K562 (cell line): Measurements from ENCODE around the gene ADI1. TPM values are rescaled to one million over a fixed set of nuclear protein-coding genes. Genes with fewer than 3 reads are reported as not detected.

Source experiments
- ATAC-seq: fragments of 200-7000 bp; cut with Tn5 transposase; 3 replicates; pipeline ENCODE4 v1.9.1; 2020; ENCODE audit warnings: moderate library complexity
- BruUV-seq: library from RNA; stranded (reverse); fragments of 400-500 nt; replicated peaks from 2 replicates; lab custom pipeline; 2021; lab: Mats Ljungman, UMichigan
- CTCF ChIA-PET: fragments of 300-600 bp; formaldehyde crosslinking; extraction: SDS; loops from one replicate; lab custom pipeline; 2021; ENCODE audit warnings: low intra/inter-chr PET ratio; lab: Yijun Ruan, JAX
- POLR2A ChIA-PET: fragments of 300-600, 350-650 bp; sonication (Branson Sonifier 250); formaldehyde crosslinking; extraction: SDS; loops from one replicate; lab custom pipeline; 2021; ENCODE audit warnings: antibody characterized with exemption, inconsistent platforms; lab: Yijun Ruan, JAX
- DNase-seq, 4 experiments: peaks; one replicate each; pipeline versions ENCODE4 v3.0.0 to v3.0.0-alpha.2; 2011 to 2018; ENCODE audit warnings: low spot score in 3 of 4, mixed read lengths in 3 of 4; ENCODE audit errors: extremely low read depth in 1 of 4
- FAIRE-seq: peaks from 2 replicates; lab custom pipeline; 2011; peaks lifted over from hg19 to GRCh38; lab: Jason Lieb, UNC
- H2AFZ ChIP-seq: 2 replicates; pipeline ENCODE4 v1.6.0; 2011; ENCODE audit warnings: low read depth, low read length, control low read depth, inconsistent platforms
- H3K27ac ChIP-seq: fragments of 200-600 bp; 3 replicates; pipeline ENCODE4 v1.8.0; 2011; ENCODE audit warnings: low read depth, mild to moderate bottlenecking, control low read depth, inconsistent platforms, low read length, moderate library complexity, mixed read lengths; ENCODE audit errors: extremely low read depth
- H3K27me3 ChIP-seq, 2 experiments: fragments of 300-600 bp in 1 of 2; 2 replicates in 1 of 2; 3 replicates in 1 of 2; pipeline versions ENCODE4 v1.6.0 to v1.8.0; 2011; ENCODE audit warnings: inconsistent platforms in 2 of 2, low read length in 2 of 2, mild to moderate bottlenecking in 1 of 2, mixed read lengths in 1 of 2, moderate library complexity in 1 of 2; ENCODE audit not compliant: control insufficient read depth in 2 of 2, insufficient read depth in 2 of 2
- H3K36me3 ChIP-seq: fragments of 300-600 bp; 3 replicates; pipeline ENCODE4 v1.8.0; 2011; ENCODE audit warnings: mild to moderate bottlenecking, low read length, inconsistent platforms; ENCODE audit not compliant: control insufficient read depth, insufficient read depth
- H3K4me1 ChIP-seq, 2 experiments: fragments of 200-600 bp in 1 of 2; replicated peaks in 1 of 2; 2 replicates in 1 of 2; 3 replicates in 1 of 2; pipeline versions ENCODE4 v1.5.1 to v1.8.0; 2011; ENCODE audit warnings: inconsistent platforms in 2 of 2, low read length in 2 of 2, mild to moderate bottlenecking in 1 of 2, mixed read lengths in 1 of 2, moderate library complexity in 1 of 2; ENCODE audit not compliant: control insufficient read depth in 2 of 2, insufficient read depth in 2 of 2
- H3K4me2 ChIP-seq: 2 replicates; pipeline ENCODE4 v1.6.1; 2011; ENCODE audit warnings: low read length, control low read depth, inconsistent platforms, mixed read lengths; ENCODE audit not compliant: insufficient read depth
- H3K4me3 ChIP-seq: fragments of 200-600 bp; sonication (generic), shearing (Covaris generic); 2 replicates; pipeline ENCODE4 v1.5.1; 2016; ENCODE audit warnings: control low read depth, inconsistent platforms
- H3K79me2 ChIP-seq: fragments of 200-600 bp; 3 replicates; pipeline ENCODE4 v1.8.0; 2011; ENCODE audit warnings: low read length, inconsistent platforms; ENCODE audit not compliant: control insufficient read depth, insufficient read depth
- H3K9ac ChIP-seq, 2 experiments: 2 replicates each; pipeline versions ENCODE4 v1.6.0 to v1.6.1; 2011; ENCODE audit warnings: low read depth in 2 of 2, low read length in 2 of 2, control low read depth in 1 of 2, inconsistent platforms in 1 of 2, mild to moderate bottlenecking in 1 of 2, mixed read lengths in 1 of 2; ENCODE audit not compliant: insufficient read depth in 1 of 2
- H3K9me1 ChIP-seq: one replicate; pipeline ENCODE4 v1.6.0; 2011; ENCODE audit warnings: inconsistent platforms, mild to moderate bottlenecking, low read length, moderate library complexity; ENCODE audit not compliant: control insufficient read depth, insufficient read depth
- H3K9me3 ChIP-seq: replicated peaks from 2 replicates; pipeline ENCODE4 v1.5.1; 2011; ENCODE audit warnings: low read depth, low read length, inconsistent platforms; ENCODE audit not compliant: control insufficient read depth, insufficient read depth
- H4K20me1 ChIP-seq: replicated peaks from 2 replicates; pipeline ENCODE4 v1.6.1; 2011; ENCODE audit warnings: low read length, inconsistent platforms, mixed read lengths; ENCODE audit not compliant: control insufficient read depth, insufficient read depth
- ARID3A ChIP-seq: IDR thresholded peaks from 2 replicates; pipeline ENCODE4 v1.6.1; 2012; ENCODE audit warnings: low read depth, low read length, improper control_type of control experiment, borderline replicate concordance
- EGR1 ChIP-seq: fragments of 450-650 bp; conservative IDR thresholded peaks from 2 replicates; pipeline ENCODE4 v1.6.1; 2017; ENCODE audit warnings: mild to moderate bottlenecking
- FIP1L1 ChIP-seq: fragments of 200-400 bp; formaldehyde crosslinking; IDR thresholded peaks from 2 replicates; pipeline ENCODE4 v1.6.1; 2018; ENCODE audit warnings: mild to moderate bottlenecking, low read depth, low read length; ENCODE audit not compliant: poor library complexity, severe bottlenecking
- KAT2B ChIP-seq: IDR thresholded peaks from one replicate; pipeline ENCODE4 v1.6.1; 2012; ENCODE audit warnings: low read depth, mild to moderate bottlenecking, control low read depth, inconsistent platforms, low read length, moderate library complexity
- KHSRP ChIP-seq: fragments of 450-650 bp; IDR thresholded peaks from 2 replicates; pipeline ENCODE4 v1.6.1; 2017
- MXI1 ChIP-seq: IDR thresholded peaks from 2 replicates; pipeline ENCODE4 v1.6.1; 2011; ENCODE audit warnings: low read depth, mild to moderate bottlenecking, improper control_type of control experiment, low read length
- NFIC ChIP-seq: fragments of 450-650 bp; IDR thresholded peaks from 2 replicates; pipeline ENCODE4 v1.6.1; 2017; ENCODE audit warnings: mild to moderate bottlenecking, inconsistent platforms
- PML ChIP-seq: IDR thresholded peaks from 2 replicates; pipeline ENCODE4 v1.6.1; 2012; ENCODE audit warnings: low read length, inconsistent platforms
- TAF7 ChIP-seq: fragments of 450-650 bp; IDR thresholded peaks from 2 replicates; pipeline ENCODE4 v1.6.1; 2016; ENCODE audit warnings: missing genetic modification characterization, missing compliant biosample characterization
- TBP ChIP-seq: optimal IDR thresholded peaks from 2 replicates; pipeline ENCODE3; 2011; ENCODE audit warnings: low read depth, low read length, improper control_type of control experiment
- VEZF1 ChIP-seq: fragments of 200-800 bp; sonication (Bioruptor generic); IDR thresholded peaks from 2 replicates; pipeline ENCODE4 v1.6.1; 2017; ENCODE audit warnings: missing genetic modification characterization, missing compliant biosample characterization
- ZNF445 ChIP-seq: fragments of 250-450 bp; sonication (Bioruptor Pico); IDR thresholded peaks from 2 replicates; pipeline ENCODE4 v1.4.0; 2020; ENCODE audit warnings: low read depth, mild to moderate bottlenecking, moderate library complexity
- WGBS: fragments of 100-300 bp; shearing (Covaris generic); methylation state at CpG from one replicate; pipeline ENCODE4 v1.1.6; 2016; ENCODE audit warnings: low coverage, mixed read lengths; ENCODE audit not compliant: insufficient coverage; ENCODE audit errors: missing lambda C conversion rate; 5-methylcytosine and 5-hydroxymethylcytosine counted together
- in situ Hi-C: fragments of 300-500 bp; cut with MboI; formaldehyde crosslinking; loops from 4 replicates; pipeline ENCODE4 v1.15.0; 2018; ENCODE audit warnings: inconsistent platforms, mixed read lengths
- intact Hi-C: fragments of 100-400 bp; cut with micrococcal nuclease; formaldehyde crosslinking; loops from 2 replicates; pipeline ENCODE4 v1.14.2; 2022
- polyA plus RNA-seq, 8 experiments: library from polyadenylated mRNA; depleted of rRNA in 4 of 8; stranded (reverse) in 5 of 8; unstranded in 3 of 8; fragments of >200 nt; fragmentation: Nextera tagmentation in 2 of 8; fragmentation: Illumina TruSeq in 1 of 8; extraction: Ambion mirVana in 2 of 8; extraction: Trizol in 1 of 8; gene quantifications; 2 replicates each; pipeline versions ENCODE4 v1.2.1 to v1.2.3, GENCODE V29; 2011 to 2014; ENCODE audit warnings: inconsistent platforms in 1 of 8, missing spikeins in 1 of 8
- total RNA-seq, 7 experiments: library from RNA; depleted of rRNA in 6 of 7; stranded (reverse); fragments of >200 nt in 6 of 7; fragmentation: Illumina TruSeq in 2 of 7; extraction: Trizol in 2 of 7; gene quantifications; 2 replicates each; pipeline versions ENCODE4 v1.2.1 to v1.2.3, GENCODE V29; 2011 to 2021; ENCODE audit warnings: low replicate concordance in 1 of 7
- TF ChIP-seq, protein P1 (sequence below): fragments of 250-450 bp; sonication (Bioruptor Pico); IDR thresholded peaks from 2 replicates; pipeline ENCODE4 v1.8.0; 2022; ENCODE audit warnings: moderate library complexity, mild to moderate bottlenecking, inconsistent platforms
- TF ChIP-seq, protein P2 (sequence below), 2 experiments: fragments of 150-350 bp in 1 of 2; IDR thresholded peaks; 2 replicates each; pipeline ENCODE4 v1.6.1; 2012 to 2016; ENCODE audit warnings: low read depth in 2 of 2, low read length in 2 of 2, mild to moderate bottlenecking in 1 of 2, moderate library complexity in 1 of 2

The ADI1 gene
- total and polyA plus RNA-seq, 9 of the 15 experiments (the other 6 are each of a cell fraction or from before 2014, with no cell fraction given) = 6.1 to 51.0 (median 27.1) TPM

GRCh38 chr2:3518496-3519254 is 656 bp downstream of the ADI1 start:
- POLR2A ChIA-PET = interaction anchor here (0.6 to 1.6 kb wide), 4 partner anchors 12 to 95 kb away, joined by 3 to 8 read pairs (median 3); partner anchors contain the start of gene RNASEH1
- Histone ChIP-seq H3K9me1 (no peaks in the 10 kb centered on the region), H3K27ac (peak overlapping the region; percentile 87), H2AFZ (peak overlapping the region; percentile 93), H3K9me3 (0 out of 2 replicates have a peak, but pooled peaks cover 3% of the 10 kb centered on the region), H3K4me2 (peak overlapping the region; percentile 93), H3K27me3 (no peaks in the 10 kb centered on the region), H3K36me3 (peaks cover 15% of the 10 kb centered on the region; the same call in 1 of the 3 replicates), H3K9ac (peak overlapping the region; percentile 77 to 93), H3K79me2 (peaks cover 33% of the 10 kb centered on the region), H3K4me1 (peaks cover 23 to 28% of the 10 kb centered on the region in 2 experiments), H4K20me1 (no peaks in the 10 kb centered on the region), H3K4me3 (peak overlapping the region; percentile 71)
- no TSS peak for BruUV-seq
- intact Hi-C loops = loop anchor here (2.0 kb wide), 2 partner anchors 56 to 82 kb away; partner anchors contain the start of gene RPS7
- WGBS = under 1% methylated on average over 55 of the region's 67 CpGs
- in situ Hi-C loops = no loop called here
- ATAC-seq (peak; percentile 85), FAIRE-seq (peak; percentile 76), DNase-seq (peak; percentile 98 to 100 (median 99))
- CTCF ChIA-PET = interaction anchor here (0.8 kb wide), 1 partner anchor 29 kb away, joined by 3 read pairs; no protein-coding TSS in a partner anchor
- TF ChIP-seq, protein P1, sequence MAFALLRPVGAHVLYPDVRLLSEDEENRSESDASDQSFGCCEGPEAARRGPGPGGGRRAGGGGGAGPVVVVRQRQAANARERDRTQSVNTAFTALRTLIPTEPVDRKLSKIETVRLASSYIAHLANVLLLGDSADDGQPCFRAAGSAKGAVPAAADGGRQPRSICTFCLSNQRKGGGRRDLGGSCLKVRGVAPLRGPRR (CRISPR knock-in tag) = no peak
- peak; percentile 43 for TF ChIP-seq NFIC
- peak; percentile 47 for TF ChIP-seq EGR1
- TF ChIP-seq TAF7 (tag) = no peak
- TF ChIP-seq FIP1L1 = peak; percentile 95
- TF ChIP-seq, protein P2, sequence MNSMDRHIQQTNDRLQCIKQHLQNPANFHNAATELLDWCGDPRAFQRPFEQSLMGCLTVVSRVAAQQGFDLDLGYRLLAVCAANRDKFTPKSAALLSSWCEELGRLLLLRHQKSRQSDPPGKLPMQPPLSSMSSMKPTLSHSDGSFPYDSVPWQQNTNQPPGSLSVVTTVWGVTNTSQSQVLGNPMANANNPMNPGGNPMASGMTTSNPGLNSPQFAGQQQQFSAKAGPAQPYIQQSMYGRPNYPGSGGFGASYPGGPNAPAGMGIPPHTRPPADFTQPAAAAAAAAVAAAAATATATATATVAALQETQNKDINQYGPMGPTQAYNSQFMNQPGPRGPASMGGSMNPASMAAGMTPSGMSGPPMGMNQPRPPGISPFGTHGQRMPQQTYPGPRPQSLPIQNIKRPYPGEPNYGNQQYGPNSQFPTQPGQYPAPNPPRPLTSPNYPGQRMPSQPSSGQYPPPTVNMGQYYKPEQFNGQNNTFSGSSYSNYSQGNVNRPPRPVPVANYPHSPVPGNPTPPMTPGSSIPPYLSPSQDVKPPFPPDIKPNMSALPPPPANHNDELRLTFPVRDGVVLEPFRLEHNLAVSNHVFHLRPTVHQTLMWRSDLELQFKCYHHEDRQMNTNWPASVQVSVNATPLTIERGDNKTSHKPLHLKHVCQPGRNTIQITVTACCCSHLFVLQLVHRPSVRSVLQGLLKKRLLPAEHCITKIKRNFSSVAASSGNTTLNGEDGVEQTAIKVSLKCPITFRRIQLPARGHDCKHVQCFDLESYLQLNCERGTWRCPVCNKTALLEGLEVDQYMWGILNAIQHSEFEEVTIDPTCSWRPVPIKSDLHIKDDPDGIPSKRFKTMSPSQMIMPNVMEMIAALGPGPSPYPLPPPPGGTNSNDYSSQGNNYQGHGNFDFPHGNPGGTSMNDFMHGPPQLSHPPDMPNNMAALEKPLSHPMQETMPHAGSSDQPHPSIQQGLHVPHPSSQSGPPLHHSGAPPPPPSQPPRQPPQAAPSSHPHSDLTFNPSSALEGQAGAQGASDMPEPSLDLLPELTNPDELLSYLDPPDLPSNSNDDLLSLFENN (IDR thresholded peaks at IDR 0.05; ENCODE audit: low read depth in 2 of 2, low read length in 2 of 2) = peak in 1 of 2 experiments; percentile 8; a peak in 1 of 4 replicates
- no peak for TF ChIP-seq MXI1
- peak; percentile 63 for TF ChIP-seq TBP
- no peak for TF ChIP-seq ARID3A
- peak; percentile 79 for TF ChIP-seq VEZF1 (CRISPR knock-in tag)
- no peak for TF ChIP-seq KHSRP
- TF ChIP-seq KAT2B = no peak
- 0 out of 2 replicates have a peak, but pooled peaks have one; percentile 25 for TF ChIP-seq ZNF445
- peak; percentile 14; the same call in 1 of the 2 replicates for TF ChIP-seq PML
